ENCODE data around the gene KIAA1671. TPM values are rescaled to one million over a fixed set of nuclear protein-coding genes. Genes with fewer than 3 reads are reported as not detected.

KIAA1671 gene
- polyA plus RNA-seq, 1 donor (not counting 4 experiments of a cell fraction or from before 2014, with no cell fraction given) = 17.4 TPM

DNA sequence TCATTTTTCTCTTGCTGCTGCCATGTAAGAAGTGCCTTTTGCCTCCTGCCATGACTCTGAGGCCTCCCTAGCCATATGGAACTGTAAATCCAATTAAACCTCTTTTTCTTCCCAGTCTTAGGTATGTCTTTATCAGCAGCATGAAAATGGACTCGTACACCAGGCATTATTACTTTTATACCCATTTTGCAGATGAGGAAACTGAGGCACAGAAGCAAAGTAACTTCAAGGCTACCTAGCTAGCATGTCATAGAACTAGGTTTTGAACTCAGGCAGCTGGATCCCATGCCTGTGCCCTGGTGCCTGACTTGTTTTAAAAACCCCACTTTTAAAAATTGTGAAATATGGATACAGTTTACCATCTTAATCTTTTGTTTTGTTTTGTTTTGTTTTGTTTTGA, 25.8 kb downstream of the KIAA1671 start:
- dilution Hi-C loops (cut with MboI; ENCODE audit: extremely low pct_ligation_motif_present, low sequenced_read_pairs) = no loop called here
- Histone ChIP-seq H3K4me3 (ENCODE audit: control insufficient read depth in 2 of 3, extremely low read depth in 1 of 3, insufficient read depth in 2 of 3, low read depth in 1 of 3, low read length in 3 of 3) (no peak overlapping the region), H3K36me3 (ENCODE audit: control insufficient read depth in 2 of 2, extremely low read depth in 1 of 2, insufficient read depth in 2 of 2, low read length in 2 of 2) (no peaks in the 10 kb centered on the region), H3K79me2 (ENCODE audit: control insufficient read depth, insufficient read depth, low read length) (peaks cover 25% of the 10 kb centered on the region), H3K4me1 (ENCODE audit: control insufficient read depth, extremely low read depth, insufficient read depth, low read length) (peaks cover 49% of the 10 kb centered on the region), H2AFZ (ENCODE audit: control insufficient read depth, low read length) (no peak overlapping the region), H3K27me3 (ENCODE audit: control insufficient read depth, extremely low read depth, insufficient read depth, low read length) (no peaks in the 10 kb centered on the region), H3K4me2 (ENCODE audit: control insufficient read depth, extremely low read depth, insufficient read depth, low read depth, low read length) (no peak overlapping the region), H3K27ac (ENCODE audit: control insufficient read depth, insufficient read depth, low read length) (peak overlapping the region; percentile 96), H3K9me3 (ENCODE audit: control insufficient read depth, low read depth, low read length) (no peaks in the 10 kb centered on the region), H4K20me1 (ENCODE audit: control insufficient read depth, extremely low read depth, insufficient read depth, low read length) (no peaks in the 10 kb centered on the region), H3K9me1 (ENCODE audit: control insufficient read depth, extremely low read depth, insufficient read depth, low read length) (no peaks in the 10 kb centered on the region), H3K9ac (ENCODE audit: control insufficient read depth, extremely low read depth, insufficient read depth, low read length) (no peak overlapping the region)
- DNase-seq (ENCODE audit: low read depth, low spot score) (no peak), FAIRE-seq (peak; percentile 36)
- TF ChIP-seq EZH2 (IDR thresholded peaks at IDR 0.05; ENCODE audit: low read length) = no peak
- TF ChIP-seq, protein P1, sequence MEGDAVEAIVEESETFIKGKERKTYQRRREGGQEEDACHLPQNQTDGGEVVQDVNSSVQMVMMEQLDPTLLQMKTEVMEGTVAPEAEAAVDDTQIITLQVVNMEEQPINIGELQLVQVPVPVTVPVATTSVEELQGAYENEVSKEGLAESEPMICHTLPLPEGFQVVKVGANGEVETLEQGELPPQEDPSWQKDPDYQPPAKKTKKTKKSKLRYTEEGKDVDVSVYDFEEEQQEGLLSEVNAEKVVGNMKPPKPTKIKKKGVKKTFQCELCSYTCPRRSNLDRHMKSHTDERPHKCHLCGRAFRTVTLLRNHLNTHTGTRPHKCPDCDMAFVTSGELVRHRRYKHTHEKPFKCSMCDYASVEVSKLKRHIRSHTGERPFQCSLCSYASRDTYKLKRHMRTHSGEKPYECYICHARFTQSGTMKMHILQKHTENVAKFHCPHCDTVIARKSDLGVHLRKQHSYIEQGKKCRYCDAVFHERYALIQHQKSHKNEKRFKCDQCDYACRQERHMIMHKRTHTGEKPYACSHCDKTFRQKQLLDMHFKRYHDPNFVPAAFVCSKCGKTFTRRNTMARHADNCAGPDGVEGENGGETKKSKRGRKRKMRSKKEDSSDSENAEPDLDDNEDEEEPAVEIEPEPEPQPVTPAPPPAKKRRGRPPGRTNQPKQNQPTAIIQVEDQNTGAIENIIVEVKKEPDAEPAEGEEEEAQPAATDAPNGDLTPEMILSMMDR (optimal IDR thresholded peaks at IDR 0.05 in 1 of 3, IDR thresholded peaks at IDR 0.05 in 1 of 3, conservative IDR thresholded peaks at IDR 0.05 in 1 of 3; ENCODE audit: extremely low read depth in 1 of 3, insufficient read depth in 2 of 3, low read length in 3 of 3) = no peak

DNA sequence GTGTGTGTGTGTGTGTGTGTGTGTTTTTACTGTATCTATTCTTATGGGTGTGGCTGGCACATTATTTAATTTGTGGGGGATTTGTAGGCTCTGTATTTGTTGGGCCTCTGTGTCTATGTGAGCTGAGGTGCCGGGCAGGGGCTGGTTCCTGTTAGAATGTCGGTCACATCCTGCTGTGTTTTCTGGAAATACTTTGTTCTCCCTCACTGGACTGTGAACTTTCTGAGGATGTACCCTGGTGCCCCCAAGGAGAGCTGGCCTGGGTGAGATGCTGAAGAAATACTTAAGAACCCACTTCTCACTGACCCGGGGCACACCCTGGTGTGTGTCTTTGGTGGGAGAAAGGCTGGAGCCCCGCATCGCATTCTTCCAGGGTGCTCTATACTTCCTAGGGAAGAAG, 28.6 kb downstream of the KIAA1671 start:
- Histone ChIP-seq H3K9me1 (ENCODE audit: control insufficient read depth, extremely low read depth, insufficient read depth, low read length) (no peaks in the 10 kb centered on the region), H3K9ac (ENCODE audit: control insufficient read depth, extremely low read depth, insufficient read depth, low read length) (peak overlapping the region; percentile 1), H3K4me2 (ENCODE audit: control insufficient read depth, extremely low read depth, insufficient read depth, low read depth, low read length) (no peak overlapping the region), H3K27ac (ENCODE audit: control insufficient read depth, insufficient read depth, low read length) (peak overlapping the region; percentile 34), H2AFZ (ENCODE audit: control insufficient read depth, low read length) (no peak overlapping the region), H3K9me3 (ENCODE audit: control insufficient read depth, low read depth, low read length) (no peaks in the 10 kb centered on the region), H3K36me3 (ENCODE audit: control insufficient read depth in 2 of 2, extremely low read depth in 1 of 2, insufficient read depth in 2 of 2, low read length in 2 of 2) (no peaks in the 10 kb centered on the region), H4K20me1 (ENCODE audit: control insufficient read depth, extremely low read depth, insufficient read depth, low read length) (no peaks in the 10 kb centered on the region), H3K27me3 (ENCODE audit: control insufficient read depth, extremely low read depth, insufficient read depth, low read length) (no peaks in the 10 kb centered on the region), H3K4me1 (ENCODE audit: control insufficient read depth, extremely low read depth, insufficient read depth, low read length) (peaks cover 39% of the 10 kb centered on the region), H3K4me3 (ENCODE audit: control insufficient read depth in 2 of 3, extremely low read depth in 1 of 3, insufficient read depth in 2 of 3, low read depth in 1 of 3, low read length in 3 of 3) (no peak overlapping the region), H3K79me2 (ENCODE audit: control insufficient read depth, insufficient read depth, low read length) (peaks cover 27% of the 10 kb centered on the region)
- dilution Hi-C loops (cut with MboI; ENCODE audit: extremely low pct_ligation_motif_present, low sequenced_read_pairs) = no loop called here
- TF ChIP-seq, protein P1 (optimal IDR thresholded peaks at IDR 0.05 in 1 of 3, IDR thresholded peaks at IDR 0.05 in 1 of 3, conservative IDR thresholded peaks at IDR 0.05 in 1 of 3; ENCODE audit: extremely low read depth in 1 of 3, insufficient read depth in 2 of 3, low read length in 3 of 3) = no peak
- TF ChIP-seq EZH2 (IDR thresholded peaks at IDR 0.05; ENCODE audit: low read length) = no peak
- DNase-seq (ENCODE audit: low read depth, low spot score) (no peak), FAIRE-seq (no peak)

Data from keratinocyte (primary cell).